Measurements from ENCODE around the gene KRTAP1-4. TPM values are rescaled to one million over a fixed set of nuclear protein-coding genes. Genes with fewer than 3 reads are reported as not detected.

Gene KRTAP1-4
- total RNA-seq (2021; fragmentation: NEBNext Ultra II Directional; extraction: Animal tissue kit (Norgen Biotek cat#: 25700)) (not detected in 2 replicates), polyA plus RNA-seq (2011; rRNA removed) (not detected in 2 replicates), polyA minus RNA-seq (2011; rRNA and poly(A)+ RNA removed) (not detected in 2 replicates)
- not detected for polyA plus RNA-seq (2011; cell fraction: cytosol; rRNA removed)
- polyA plus RNA-seq (2011; cell fraction: nucleus; rRNA removed), result not detected
- not detected in 4 replicates for polyA plus RNA-seq (2012, experiment 1 of 2)
- not detected for polyA plus RNA-seq (2012, experiment 2 of 2)
- polyA plus RNA-seq (2013, experiment 1 of 2), result not detected
- not detected for polyA plus RNA-seq (2013, experiment 2 of 2)
- polyA minus RNA-seq (2011; cell fraction: cytosol; rRNA and poly(A)+ RNA removed), result not detected
- polyA minus RNA-seq (2011; cell fraction: nucleus; rRNA and poly(A)+ RNA removed), result not detected
- long read RNA-seq, experiment 1, result 0 reads
- long read RNA-seq, experiment 2, result 0 reads

- no peak within 1 kb of the TSS for H3K9ac ChIP-seq (replicated peaks in 1 of 4; ENCODE audit: extremely low read depth in 1 of 4, low read depth in 3 of 4, low read length in 3 of 4)
- H3K4me1 ChIP-seq (replicated peaks in 1 of 4; ENCODE audit: control insufficient read depth in 3 of 4, insufficient read depth in 4 of 4, low read length in 3 of 4), result no peaks in the 10 kb centered on the region; a peak in 1 of 7 replicates
- H3K27ac ChIP-seq (ENCODE audit: low read depth, low read length), result no peak within 1 kb of the TSS
- no peak within 1 kb of the TSS for H2BK12ac ChIP-seq (ENCODE audit: low read depth, low read length)
- H3K4ac ChIP-seq (replicated peaks; ENCODE audit: insufficient read length, low read depth, low read length), result no peak within 1 kb of the TSS
- H2BK20ac ChIP-seq (ENCODE audit: low read length), result no peak within 1 kb of the TSS
- no peak within 1 kb of the TSS for H3K4me2 ChIP-seq (ENCODE audit: insufficient read depth in 1 of 2, low read depth in 2 of 2, low read length in 2 of 2)
- H3K79me1 ChIP-seq (ENCODE audit: low read depth, low read length), result no peaks in the 10 kb centered on the region
- ChIA-PET CTCF (ENCODE audit: partially characterized antibody) (interaction anchor here (1.2 to 2.0 kb wide), 2 partner anchors 9 to 20 kb away, joined by 4 to 5 read pairs; no protein-coding TSS in a partner anchor), POLR2A (ENCODE audit: partially characterized antibody) (no interaction called here)
- H4K8ac ChIP-seq (ENCODE audit: extremely low read depth, insufficient read depth, low read length), result no peak within 1 kb of the TSS; the same call in 1 of the 2 replicates
- 82% methylated on average over 11 of the region's 12 CpGs; no CpG with 5 or more reads in 1 of the 2 experiments for WGBS, 2 experiments (ENCODE audit: extremely low coverage in 1 of 2, insufficient coverage in 1 of 2, insufficient read length in 1 of 2, insufficient replicate concordance in 2 of 2, low coverage in 1 of 2, low lambda C conversion rate in 2 of 2, missing lambda C conversion rate in 1 of 2)
- no peaks in the 10 kb centered on the region for H4K20me1 ChIP-seq (replicated peaks in 1 of 2; ENCODE audit: control insufficient read depth in 1 of 2, insufficient read depth in 2 of 2, low read length in 2 of 2)
- no peak within 1 kb of the TSS for H4K91ac ChIP-seq (replicated peaks; ENCODE audit: insufficient read length, low read length)
- no peak for FAIRE-seq
- no peak for DNase-seq (ENCODE audit: low read depth in 1 of 2, low spot score in 2 of 2)
- H2AFZ ChIP-seq (ENCODE audit: low read length), result no peak within 1 kb of the TSS
- H3K23me2 ChIP-seq (ENCODE audit: low read depth, low read length), result no peaks in the 10 kb centered on the region
- H3K36me3 ChIP-seq (ENCODE audit: control insufficient read depth in 2 of 4, insufficient read depth in 4 of 4, low read length in 3 of 4), result no peaks in the 10 kb centered on the region
- H3K23ac ChIP-seq (ENCODE audit: insufficient read length), result no peak within 1 kb of the TSS
- no peak within 1 kb of the TSS for H2AK5ac ChIP-seq (ENCODE audit: low read depth, low read length)
- H4K5ac ChIP-seq (ENCODE audit: insufficient read length, low read depth, low read length), result no peak within 1 kb of the TSS
- no peak within 1 kb of the TSS for H3K18ac ChIP-seq (ENCODE audit: extremely low read depth, low read length)
- no peak within 1 kb of the TSS for H2BK15ac ChIP-seq (ENCODE audit: low read length)
- H3K14ac ChIP-seq (ENCODE audit: insufficient read length), result no peak within 1 kb of the TSS
- H3K4me3 ChIP-seq (ENCODE audit: extremely low read depth in 1 of 4, insufficient read depth in 2 of 4, low read depth in 3 of 4, low read length in 4 of 4), result no peak within 1 kb of the TSS
- H3K79me2 ChIP-seq (ENCODE audit: control insufficient read depth in 1 of 2, insufficient read depth in 2 of 2, low read length in 2 of 2), result no peaks in the 10 kb centered on the region
- H3K56ac ChIP-seq (replicated peaks; ENCODE audit: insufficient read length, low read depth, low read length), result no peak within 1 kb of the TSS
- no peak within 1 kb of the TSS for H2BK5ac ChIP-seq (ENCODE audit: low read depth, low read length)
- no peaks in the 10 kb centered on the region for H3K27me3 ChIP-seq (replicated peaks in 1 of 4; ENCODE audit: control insufficient read depth in 3 of 4, extremely low read depth in 1 of 4, insufficient read depth in 3 of 4, low read length in 3 of 4)
- no peaks in the 10 kb centered on the region for H3K9me3 ChIP-seq (ENCODE audit: insufficient read depth in 2 of 2, low read depth in 1 of 2, low read length in 1 of 2)
- H2BK120ac ChIP-seq (replicated peaks; ENCODE audit: low read depth, low read length), result no peak within 1 kb of the TSS
- TF ChIP-seq RBBP5 (IDR thresholded peaks at IDR 0.05; ENCODE audit: borderline replicate concordance, low read depth, low read length), result no peak
- no peak for TF ChIP-seq JUN (IDR thresholded peaks at IDR 0.05; ENCODE audit: low read depth, low read length)
- no peak for TF ChIP-seq SIN3A (conservative IDR thresholded peaks at IDR 0.05 in 1 of 2, IDR thresholded peaks at IDR 0.05 in 1 of 2; ENCODE audit: low read depth in 1 of 2, low read length in 2 of 2)
- no peak for TF ChIP-seq ATF3 (IDR thresholded peaks at IDR 0.05; ENCODE audit: insufficient read depth, low read depth, low read length)
- no peak for TF ChIP-seq HDAC6 (IDR thresholded peaks at IDR 0.05; ENCODE audit: low read depth, low read length)
- TF ChIP-seq YY1 (IDR thresholded peaks at IDR 0.05; ENCODE audit: low read depth, low read length), result no peak
- TF ChIP-seq EGR1 (IDR thresholded peaks at IDR 0.05; ENCODE audit: borderline replicate concordance, low read depth, low read length), result no peak
- TF ChIP-seq BRCA1 (IDR thresholded peaks at IDR 0.05; ENCODE audit: low read depth, low read length), result no peak
- no peak for TF ChIP-seq EP300 (IDR thresholded peaks at IDR 0.05; ENCODE audit: borderline replicate concordance in 1 of 2, low read depth in 2 of 2, low read length in 2 of 2)
- no peak for TF ChIP-seq TAF1 (IDR thresholded peaks at IDR 0.05; ENCODE audit: low read depth, low read length)
Observed at GRCh38 chr17:41029633-41030245, at the start of gene KRTAP1-4. KRTAP1-4 (minus strand) TSS chr17:41030195; CDS start chr17:41030078, 117 bp downstream.

Data from H1 (cell line).